ENCODE results near the gene NLGN1. TPM values are rescaled to one million over a fixed set of nuclear protein-coding genes. Genes with fewer than 3 reads are reported as not detected.

NLGN1 gene
- total and polyA plus RNA-seq, 9 of the 15 experiments (the other 6 are each of a cell fraction or from before 2014, with no cell fraction given) = under 0.01 to 0.01 TPM; not detected in 7

- intact Hi-C loops (cut with micrococcal nuclease) = no loop called here
- H3K9ac ChIP-seq (ENCODE audit: insufficient read depth in 1 of 2, low read depth in 2 of 2, low read length in 2 of 2) = no peak overlapping the region
- in situ Hi-C loops (cut with MboI) = no loop called here
- ChIA-PET POLR2A (no interaction called here), CTCF (ENCODE audit: low intra/inter-chr PET ratio) (no interaction called here)
- H3K27ac ChIP-seq (ENCODE audit: extremely low read depth, low read depth, low read length) = no peak overlapping the region
- H3K36me3 ChIP-seq (ENCODE audit: control insufficient read depth, insufficient read depth, low read length) = no peaks in the 10 kb centered on the region
- H3K9me1 ChIP-seq (ENCODE audit: control insufficient read depth, insufficient read depth, low read length) = no peaks in the 10 kb centered on the region
- no peaks in the 10 kb centered on the region for H3K9me3 ChIP-seq (replicated peaks; ENCODE audit: control insufficient read depth, insufficient read depth, low read depth, low read length)
- no peaks in the 10 kb centered on the region for H4K20me1 ChIP-seq (replicated peaks; ENCODE audit: control insufficient read depth, insufficient read depth, low read length)
- no peak overlapping the region for H3K4me2 ChIP-seq (ENCODE audit: insufficient read depth, low read length)
- no peak overlapping the region for H3K4me3 ChIP-seq
- ATAC-seq = no peak
- no peak for DNase-seq (ENCODE audit: extremely low read depth in 1 of 4, low spot score in 3 of 4)
- peak; percentile 18; the same call in 1 of the 2 replicates for TF ChIP-seq C11orf30 (IDR thresholded peaks at IDR 0.05; ENCODE audit: low read depth)
- TF ChIP-seq ZNF24 (IDR thresholded peaks at IDR 0.05) = no peak
- 0 out of 2 replicates have a peak, but pooled peaks have one; percentile 48 for TF ChIP-seq MAFG (tag; conservative IDR thresholded peaks at IDR 0.05)
- peak; percentile 68 for TF ChIP-seq ZNF316 (IDR thresholded peaks at IDR 0.05)
- H3K4me1 ChIP-seq (replicated peaks in 1 of 2; ENCODE audit: control insufficient read depth in 2 of 2, insufficient read depth in 2 of 2, low read length in 2 of 2) = no peaks in the 10 kb centered on the region
- 7% methylated on average over 1 of the region's 1 CpG for WGBS (ENCODE audit: insufficient coverage, low coverage, missing lambda C conversion rate)
- no peaks in the 10 kb centered on the region for H3K27me3 ChIP-seq (ENCODE audit: control insufficient read depth in 2 of 2, insufficient read depth in 2 of 2, low read length in 2 of 2)
- no TSS peak for BruUV-seq (replicated peaks)
- no peaks in the 10 kb centered on the region for H3K79me2 ChIP-seq (ENCODE audit: control insufficient read depth, insufficient read depth, low read length)
- no peak for FAIRE-seq
- H2AFZ ChIP-seq (ENCODE audit: low read depth, low read length) = no peak overlapping the region
Observed at GRCh38 chr3:173988909-173989308, 591.4 kb downstream of the NLGN1 start.

- intact Hi-C loops (cut with micrococcal nuclease) = no loop called here
- no peaks in the 10 kb centered on the region for H3K9me3 ChIP-seq (replicated peaks; ENCODE audit: control insufficient read depth, insufficient read depth, low read depth, low read length)
- no peak overlapping the region for H2AFZ ChIP-seq (ENCODE audit: low read depth, low read length)
- BruUV-seq (replicated peaks) = no TSS peak
- DNase-seq (ENCODE audit: extremely low read depth in 1 of 4, low spot score in 3 of 4) (no peak), FAIRE-seq (no peak), ATAC-seq (no peak)
- ChIA-PET CTCF (ENCODE audit: low intra/inter-chr PET ratio) (no interaction called here), POLR2A (no interaction called here)
- no peaks in the 10 kb centered on the region for H3K27me3 ChIP-seq (ENCODE audit: control insufficient read depth in 2 of 2, insufficient read depth in 2 of 2, low read length in 2 of 2)
- no peaks in the 10 kb centered on the region for H3K9me1 ChIP-seq (ENCODE audit: control insufficient read depth, insufficient read depth, low read length)
- H3K9ac ChIP-seq (ENCODE audit: insufficient read depth in 1 of 2, low read depth in 2 of 2, low read length in 2 of 2) = no peak overlapping the region
- in situ Hi-C loops (cut with MboI) = no loop called here
- no peak overlapping the region for H3K4me3 ChIP-seq
- H3K4me2 ChIP-seq (ENCODE audit: insufficient read depth, low read length) = no peak overlapping the region
- no peak overlapping the region for H3K27ac ChIP-seq (ENCODE audit: extremely low read depth, low read depth, low read length)
- H3K79me2 ChIP-seq (ENCODE audit: control insufficient read depth, insufficient read depth, low read length) = no peaks in the 10 kb centered on the region
- H3K4me1 ChIP-seq (replicated peaks in 1 of 2; ENCODE audit: control insufficient read depth in 2 of 2, insufficient read depth in 2 of 2, low read length in 2 of 2) = no peaks in the 10 kb centered on the region
- no peaks in the 10 kb centered on the region for H3K36me3 ChIP-seq (ENCODE audit: control insufficient read depth, insufficient read depth, low read length)
- no peaks in the 10 kb centered on the region for H4K20me1 ChIP-seq (replicated peaks; ENCODE audit: control insufficient read depth, insufficient read depth, low read length)
- TF ChIP-seq E2F5 (CRISPR knock-in tag; IDR thresholded peaks at IDR 0.05) (no peak), NFATC3 (IDR thresholded peaks at IDR 0.05) (no peak), ZBTB8A (IDR thresholded peaks at IDR 0.05; ENCODE audit: partially characterized antibody) (no peak), MAZ (CRISPR knock-in tag; conservative IDR thresholded peaks at IDR 0.05 in 1 of 2, IDR thresholded peaks at IDR 0.05 in 1 of 2) (no peak), CEBPZ (IDR thresholded peaks at IDR 0.05; ENCODE audit: borderline replicate concordance, low read depth, low read length) (no peak), E2F4 (CRISPR knock-in tag; IDR thresholded peaks at IDR 0.05; ENCODE audit: low read depth) (no peak)
Observed at GRCh38 chr3:173992416-173992815, 594.9 kb downstream of the NLGN1 start.
